K562 (cell line): Measurements from ENCODE around the gene KCNQ5. TPM values are rescaled to one million over a fixed set of nuclear protein-coding genes. Genes with fewer than 3 reads are reported as not detected.

Experiments used
- ATAC-seq: fragments of 200-7000 bp; cut with Tn5 transposase; 3 replicates; pipeline ENCODE4 v1.9.1; 2020; ENCODE audit warnings: moderate library complexity
- BruUV-seq: library from RNA; stranded (reverse); fragments of 400-500 nt; replicated peaks from 2 replicates; lab custom pipeline; 2021; lab: Mats Ljungman, UMichigan
- CTCF ChIA-PET: fragments of 300-600 bp; formaldehyde crosslinking; extraction: SDS; loops from one replicate; lab custom pipeline; 2021; ENCODE audit warnings: low intra/inter-chr PET ratio; lab: Yijun Ruan, JAX
- POLR2A ChIA-PET: fragments of 300-600, 350-650 bp; sonication (Branson Sonifier 250); formaldehyde crosslinking; extraction: SDS; loops from one replicate; lab custom pipeline; 2021; ENCODE audit warnings: antibody characterized with exemption, inconsistent platforms; lab: Yijun Ruan, JAX
- DNase-seq, 4 experiments: peaks; one replicate each; pipeline versions ENCODE4 v3.0.0 to v3.0.0-alpha.2; 2011 to 2018; ENCODE audit warnings: low spot score in 3 of 4, mixed read lengths in 3 of 4; ENCODE audit errors: extremely low read depth in 1 of 4
- FAIRE-seq: peaks from 2 replicates; lab custom pipeline; 2011; peaks lifted over from hg19 to GRCh38; lab: Jason Lieb, UNC
- H2AFZ ChIP-seq: 2 replicates; pipeline ENCODE4 v1.6.0; 2011; ENCODE audit warnings: low read depth, low read length, control low read depth, inconsistent platforms
- H3K27ac ChIP-seq: fragments of 200-600 bp; 3 replicates; pipeline ENCODE4 v1.8.0; 2011; ENCODE audit warnings: low read depth, mild to moderate bottlenecking, control low read depth, inconsistent platforms, low read length, moderate library complexity, mixed read lengths; ENCODE audit errors: extremely low read depth
- H3K27me3 ChIP-seq, 2 experiments: fragments of 300-600 bp in 1 of 2; 2 replicates in 1 of 2; 3 replicates in 1 of 2; pipeline versions ENCODE4 v1.6.0 to v1.8.0; 2011; ENCODE audit warnings: inconsistent platforms in 2 of 2, low read length in 2 of 2, mild to moderate bottlenecking in 1 of 2, mixed read lengths in 1 of 2, moderate library complexity in 1 of 2; ENCODE audit not compliant: control insufficient read depth in 2 of 2, insufficient read depth in 2 of 2
- H3K36me3 ChIP-seq: fragments of 300-600 bp; 3 replicates; pipeline ENCODE4 v1.8.0; 2011; ENCODE audit warnings: mild to moderate bottlenecking, low read length, inconsistent platforms; ENCODE audit not compliant: control insufficient read depth, insufficient read depth
- H3K4me1 ChIP-seq, 2 experiments: fragments of 200-600 bp in 1 of 2; replicated peaks in 1 of 2; 2 replicates in 1 of 2; 3 replicates in 1 of 2; pipeline versions ENCODE4 v1.5.1 to v1.8.0; 2011; ENCODE audit warnings: inconsistent platforms in 2 of 2, low read length in 2 of 2, mild to moderate bottlenecking in 1 of 2, mixed read lengths in 1 of 2, moderate library complexity in 1 of 2; ENCODE audit not compliant: control insufficient read depth in 2 of 2, insufficient read depth in 2 of 2
- H3K4me2 ChIP-seq: 2 replicates; pipeline ENCODE4 v1.6.1; 2011; ENCODE audit warnings: low read length, control low read depth, inconsistent platforms, mixed read lengths; ENCODE audit not compliant: insufficient read depth
- H3K4me3 ChIP-seq: fragments of 200-600 bp; sonication (generic), shearing (Covaris generic); 2 replicates; pipeline ENCODE4 v1.5.1; 2016; ENCODE audit warnings: control low read depth, inconsistent platforms
- H3K79me2 ChIP-seq: fragments of 200-600 bp; 3 replicates; pipeline ENCODE4 v1.8.0; 2011; ENCODE audit warnings: low read length, inconsistent platforms; ENCODE audit not compliant: control insufficient read depth, insufficient read depth
- H3K9ac ChIP-seq, 2 experiments: 2 replicates each; pipeline versions ENCODE4 v1.6.0 to v1.6.1; 2011; ENCODE audit warnings: low read depth in 2 of 2, low read length in 2 of 2, control low read depth in 1 of 2, inconsistent platforms in 1 of 2, mild to moderate bottlenecking in 1 of 2, mixed read lengths in 1 of 2; ENCODE audit not compliant: insufficient read depth in 1 of 2
- H3K9me1 ChIP-seq: one replicate; pipeline ENCODE4 v1.6.0; 2011; ENCODE audit warnings: inconsistent platforms, mild to moderate bottlenecking, low read length, moderate library complexity; ENCODE audit not compliant: control insufficient read depth, insufficient read depth
- H3K9me3 ChIP-seq: replicated peaks from 2 replicates; pipeline ENCODE4 v1.5.1; 2011; ENCODE audit warnings: low read depth, low read length, inconsistent platforms; ENCODE audit not compliant: control insufficient read depth, insufficient read depth
- H4K20me1 ChIP-seq: replicated peaks from 2 replicates; pipeline ENCODE4 v1.6.1; 2011; ENCODE audit warnings: low read length, inconsistent platforms, mixed read lengths; ENCODE audit not compliant: control insufficient read depth, insufficient read depth
- CTBP1 ChIP-seq: fragments of 450-650 bp; IDR thresholded peaks from 2 replicates; pipeline ENCODE4 v1.6.1; 2016; ENCODE audit warnings: borderline replicate concordance
- ILK ChIP-seq: fragments of 450-650 bp; IDR thresholded peaks from 2 replicates; pipeline ENCODE4 v1.6.1; 2016; ENCODE audit warnings: missing genetic modification characterization, low read depth, mild to moderate bottlenecking, missing compliant biosample characterization, moderate library complexity, borderline replicate concordance
- KDM5B ChIP-seq: fragments of 200-600 bp; sonication (generic); IDR thresholded peaks from 2 replicates; pipeline ENCODE4 v1.6.1; 2012; ENCODE audit warnings: low read depth, mild to moderate bottlenecking, moderate library complexity, low read length, control low read depth, inconsistent platforms; ENCODE audit not compliant: insufficient replicate concordance
- RREB1 ChIP-seq: fragments of 250-450 bp; sonication (Bioruptor Pico); IDR thresholded peaks from 2 replicates; pipeline ENCODE4 v1.4.0; 2020
- USF2 ChIP-seq: sonication (generic); formaldehyde crosslinking; IDR thresholded peaks from 2 replicates; pipeline ENCODE4 v1.5.0; 2020; ENCODE audit warnings: missing genetic modification reagents
- ZMIZ1 ChIP-seq, 2 experiments: fragments of 150-350 bp in 1 of 2; IDR thresholded peaks; 2 replicates each; pipeline ENCODE4 v1.6.1; 2012 to 2016; ENCODE audit warnings: low read depth in 2 of 2, low read length in 2 of 2, mild to moderate bottlenecking in 1 of 2, moderate library complexity in 1 of 2
- ZNF324 ChIP-seq: fragments of 250-450 bp; sonication (Bioruptor Pico); IDR thresholded peaks from 2 replicates; pipeline ENCODE4 v1.4.0; 2020; ENCODE audit warnings: mild to moderate bottlenecking
- WGBS: fragments of 100-300 bp; shearing (Covaris generic); methylation state at CpG from one replicate; pipeline ENCODE4 v1.1.6; 2016; ENCODE audit warnings: low coverage, mixed read lengths; ENCODE audit not compliant: insufficient coverage; ENCODE audit errors: missing lambda C conversion rate; 5-methylcytosine and 5-hydroxymethylcytosine counted together
- in situ Hi-C: fragments of 300-500 bp; cut with MboI; formaldehyde crosslinking; loops from 4 replicates; pipeline ENCODE4 v1.15.0; 2018; ENCODE audit warnings: inconsistent platforms, mixed read lengths
- intact Hi-C: fragments of 100-400 bp; cut with micrococcal nuclease; formaldehyde crosslinking; loops from 2 replicates; pipeline ENCODE4 v1.14.2; 2022
- polyA plus RNA-seq, 8 experiments: library from polyadenylated mRNA; depleted of rRNA in 4 of 8; stranded (reverse) in 5 of 8; unstranded in 3 of 8; fragments of >200 nt; fragmentation: Nextera tagmentation in 2 of 8; fragmentation: Illumina TruSeq in 1 of 8; extraction: Ambion mirVana in 2 of 8; extraction: Trizol in 1 of 8; gene quantifications; 2 replicates each; pipeline versions ENCODE4 v1.2.1 to v1.2.3, GENCODE V29; 2011 to 2014; ENCODE audit warnings: inconsistent platforms in 1 of 8, missing spikeins in 1 of 8
- total RNA-seq, 7 experiments: library from RNA; depleted of rRNA in 6 of 7; stranded (reverse); fragments of >200 nt in 6 of 7; fragmentation: Illumina TruSeq in 2 of 7; extraction: Trizol in 2 of 7; gene quantifications; 2 replicates each; pipeline versions ENCODE4 v1.2.1 to v1.2.3, GENCODE V29; 2011 to 2021; ENCODE audit warnings: low replicate concordance in 1 of 7

KCNQ5 gene
- total and polyA plus RNA-seq, 9 of the 15 experiments (the other 6 are each of a cell fraction or from before 2014, with no cell fraction given): 0.31 to 5.9 (median 2.6) TPM

GRCh38 chr6:72865467-72865866 is 243.6 kb downstream of the KCNQ5 start:
- H3K27me3 ChIP-seq: no peaks in the 10 kb centered on the region
- intact Hi-C loops: no loop called here
- WGBS: 26% methylated on average over 2 of the region's 2 CpGs
- DNase-seq: no peak
- TF ChIP-seq USF2 (CRISPR knock-in tag) (no peak), RREB1 (CRISPR knock-in tag) (no peak), ILK (no peak), ZMIZ1 (IDR thresholded peaks at IDR 0.05; ENCODE audit: low read depth in 2 of 2, low read length in 2 of 2) (no peak), KDM5B (no peak), CTBP1 (no peak), ZNF324 (no peak)
- TF ChIP-seq, all 486 proteins: peak for 0
- Histone ChIP-seq H3K79me2 (no peaks in the 10 kb centered on the region), H3K9me1 (no peaks in the 10 kb centered on the region), H3K9me3 (no peaks in the 10 kb centered on the region), H3K27ac (no peak overlapping the region), H3K4me1 (no peaks in the 10 kb centered on the region), H2AFZ (no peak overlapping the region), H3K9ac (no peak overlapping the region), H3K4me3 (no peak overlapping the region), H3K4me2 (no peak overlapping the region), H3K36me3 (no peaks in the 10 kb centered on the region), H4K20me1 (no peaks in the 10 kb centered on the region; the same call in 1 of the 2 replicates)
- ATAC-seq: no peak
- CTCF ChIA-PET: no interaction called here
- in situ Hi-C loops: no loop called here
- no TSS peak for BruUV-seq
- POLR2A ChIA-PET: no interaction called here
- no peak for FAIRE-seq
